Astrocyte (in vitro differentiated cells and primary cell): ENCODE data around the gene RAI2.

Experiments used
- EZH2 ChIP-seq: IDR thresholded peaks from 2 replicates; pipeline ENCODE4 v1.6.1; 2012; ENCODE audit warnings: mild to moderate bottlenecking, low read length, inconsistent platforms; ENCODE audit not compliant: insufficient read depth
- TF ChIP-seq, protein P1 (sequence below): IDR thresholded peaks from 2 replicates; pipeline ENCODE4 v1.5.1; 2011; ENCODE audit warnings: low read depth, mild to moderate bottlenecking, inconsistent platforms, low read length, moderate library complexity; ENCODE audit not compliant: insufficient read depth

DNA sequence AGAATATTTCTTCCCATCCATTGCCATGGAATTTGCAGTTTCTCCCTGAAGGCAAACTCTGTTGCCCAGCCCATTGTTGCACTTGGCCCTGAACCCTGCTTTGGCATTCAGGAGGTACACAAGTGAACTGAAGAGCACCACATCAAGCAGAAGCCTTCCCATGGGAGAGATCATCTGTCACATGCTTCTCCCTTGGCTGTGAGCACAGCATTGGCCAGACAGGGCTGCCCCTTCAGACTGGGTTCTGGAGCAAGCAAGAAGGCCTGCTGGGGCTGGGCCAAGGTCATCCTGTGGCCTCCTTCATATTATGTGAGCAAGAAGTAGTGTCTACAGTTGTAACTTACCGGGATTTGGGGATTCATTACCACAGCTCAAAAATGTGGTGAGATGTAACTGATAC is 101.1 kb downstream of the RAI2 start:
- TF ChIP-seq, protein P1, sequence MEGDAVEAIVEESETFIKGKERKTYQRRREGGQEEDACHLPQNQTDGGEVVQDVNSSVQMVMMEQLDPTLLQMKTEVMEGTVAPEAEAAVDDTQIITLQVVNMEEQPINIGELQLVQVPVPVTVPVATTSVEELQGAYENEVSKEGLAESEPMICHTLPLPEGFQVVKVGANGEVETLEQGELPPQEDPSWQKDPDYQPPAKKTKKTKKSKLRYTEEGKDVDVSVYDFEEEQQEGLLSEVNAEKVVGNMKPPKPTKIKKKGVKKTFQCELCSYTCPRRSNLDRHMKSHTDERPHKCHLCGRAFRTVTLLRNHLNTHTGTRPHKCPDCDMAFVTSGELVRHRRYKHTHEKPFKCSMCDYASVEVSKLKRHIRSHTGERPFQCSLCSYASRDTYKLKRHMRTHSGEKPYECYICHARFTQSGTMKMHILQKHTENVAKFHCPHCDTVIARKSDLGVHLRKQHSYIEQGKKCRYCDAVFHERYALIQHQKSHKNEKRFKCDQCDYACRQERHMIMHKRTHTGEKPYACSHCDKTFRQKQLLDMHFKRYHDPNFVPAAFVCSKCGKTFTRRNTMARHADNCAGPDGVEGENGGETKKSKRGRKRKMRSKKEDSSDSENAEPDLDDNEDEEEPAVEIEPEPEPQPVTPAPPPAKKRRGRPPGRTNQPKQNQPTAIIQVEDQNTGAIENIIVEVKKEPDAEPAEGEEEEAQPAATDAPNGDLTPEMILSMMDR = no peak
- no peak for TF ChIP-seq EZH2
